Sigmoid colon (tissue), 7 donors: Measurements from ENCODE around the gene ATP2B2. TPM values are rescaled to one million over a fixed set of nuclear protein-coding genes. Genes with fewer than 3 reads are reported as not detected.

Experiments used
- DNase-seq: peaks from one replicate; pipeline ENCODE4 v3.0.0-alpha.2; 2019
- H3K27ac ChIP-seq, 4 donors: fragments of 200-600 bp; sonication (generic); one replicate each; pipeline ENCODE4 v1.5.1; 2016 to 2019; ENCODE audit warnings: mild to moderate bottlenecking in 1 of 4
- H3K27me3 ChIP-seq, 3 donors: fragments of 200-600 bp; sonication (generic); one replicate each; pipeline ENCODE4 v1.5.1; 2019; ENCODE audit warnings: mild to moderate bottlenecking in 1 of 3
- H3K36me3 ChIP-seq, 4 donors: fragments of 200-600 bp; sonication (generic); one replicate each; pipeline ENCODE4 v1.5.1; 2016 to 2019
- H3K4me1 ChIP-seq, 4 donors: fragments of 200-600 bp; sonication (generic); one replicate each; pipeline ENCODE4 v1.5.1; 2017 to 2019
- H3K4me3 ChIP-seq, 4 donors: fragments of 200-600 bp; sonication (generic); one replicate each; pipeline ENCODE4 v1.5.1; 2017 to 2019; ENCODE audit warnings: mild to moderate bottlenecking in 2 of 4, moderate library complexity in 1 of 4
- H3K9me3 ChIP-seq, 4 donors: fragments of 200-600 bp in 3 of 4; sonication (generic) in 3 of 4; one replicate each; pipeline versions ENCODE4 v1.5.1 to v1.6.1; 2013 to 2019
- CTCF ChIP-seq, 4 experiments: fragments of 450-650 bp in 3 of 4; fragments of 200-600 bp in 1 of 4; IDR thresholded peaks; one replicate each; pipeline ENCODE4 v1.5.1; 2016 to 2019; ENCODE audit warnings: antibody characterized with exemption in 4 of 4, mild to moderate bottlenecking in 3 of 4, moderate library complexity in 2 of 4
- EP300 ChIP-seq, 4 donors: sonication (generic); formaldehyde crosslinking; IDR thresholded peaks; one replicate each; pipeline ENCODE4 v1.6.1; 2017; ENCODE audit warnings: antibody characterized with exemption in 4 of 4
- POLR2A ChIP-seq, 2 donors: fragments of 450-650 bp; IDR thresholded peaks; one replicate each; pipeline ENCODE4 v1.6.1; 2016; ENCODE audit warnings: antibody characterized with exemption in 2 of 2, mild to moderate bottlenecking in 2 of 2, moderate library complexity in 2 of 2
- POLR2AphosphoS5 ChIP-seq, 4 donors: sonication (generic); formaldehyde crosslinking; IDR thresholded peaks; one replicate each; pipeline ENCODE4 v1.6.1; 2017; ENCODE audit warnings: antibody characterized with exemption in 4 of 4
- WGBS, 2 donors: extraction: QIAGEN DNeasy Blood & Tissue Kit; methylation state at CpG; one replicate each; pipeline ENCODE4 v1.1.7; 2013; 5-methylcytosine and 5-hydroxymethylcytosine counted together
- intact Hi-C: fragments of 100-400 bp; cut with DNase I; formaldehyde crosslinking; loops from one replicate; pipeline ENCODE4 v1.15.1; 2023
- polyA plus RNA-seq, 3 donors: library from polyadenylated mRNA; stranded (reverse); fragments of 200-250 nt; gene quantifications; one replicate each; pipeline ENCODE4 v1.2.3, GENCODE V29; 2013
- total RNA-seq, 4 donors: library from RNA; depleted of rRNA; stranded (reverse); fragments of >200 nt; gene quantifications; one replicate each; pipeline ENCODE4 v1.1.0, GENCODE V29; 2016
- donor health status: healthy with polysubstance abuse.
- donor health status: Bipolar disorder and iron deficiency.
- donor health status: healthy.

Gene ATP2B2
- total and polyA plus RNA-seq, 7 donors: under 0.01 to 0.83 (median 0.23) TPM; not detected in 3

- H3K9me3 ChIP-seq: no peaks in the 10 kb centered on the region
- intact Hi-C loops: no loop called here
- no peak overlapping the region for H3K27ac ChIP-seq
- H3K36me3 ChIP-seq: peaks cover 36 to 98% (median 64%) of the 10 kb centered on the region in 4 donors
- no peaks in the 10 kb centered on the region for H3K4me1 ChIP-seq
- 94 to 96% methylated on average over 8 of the region's 8 CpGs for WGBS, 2 donors
- TF ChIP-seq POLR2A (IDR thresholded peaks at IDR 0.05) (no peak), EP300 (IDR thresholded peaks at IDR 0.05) (no peak), CTCF (IDR thresholded peaks at IDR 0.05) (no peak), POLR2AphosphoS5 (IDR thresholded peaks at IDR 0.05) (no peak)
- H3K27me3 ChIP-seq: no peaks in the 10 kb centered on the region
- no peak overlapping the region for H3K4me3 ChIP-seq
- no peak for DNase-seq
Measured at GRCh38 chr3:10304905-10305304, 200.5 kb downstream of the ATP2B2 start.

- no peak for DNase-seq
- peaks cover 38 to 98% (median 68%) of the 10 kb centered on the region in 4 donors for H3K36me3 ChIP-seq
- H3K27ac ChIP-seq: no peak overlapping the region
- no peaks in the 10 kb centered on the region for H3K9me3 ChIP-seq
- WGBS, 2 donors: 88 to 92% methylated on average over 8 of the region's 8 CpGs
- H3K4me3 ChIP-seq: no peak overlapping the region
- TF ChIP-seq POLR2AphosphoS5 (IDR thresholded peaks at IDR 0.05) (no peak), EP300 (IDR thresholded peaks at IDR 0.05) (no peak), POLR2A (IDR thresholded peaks at IDR 0.05) (no peak), CTCF (IDR thresholded peaks at IDR 0.05) (no peak)
- H3K4me1 ChIP-seq: no peaks in the 10 kb centered on the region
- no peaks in the 10 kb centered on the region for H3K27me3 ChIP-seq
- intact Hi-C loops: no loop called here
Measured at GRCh38 chr3:10303785-10304184, 201.6 kb downstream of the ATP2B2 start.

- DNase-seq: no peak
- intact Hi-C loops: no loop called here
- no peak overlapping the region for H3K4me3 ChIP-seq
- no peaks in the 10 kb centered on the region for H3K27me3 ChIP-seq
- no peak for TF ChIP-seq POLR2AphosphoS5 (IDR thresholded peaks at IDR 0.05)
- TF ChIP-seq CTCF (IDR thresholded peaks at IDR 0.05): no peak
- no peak for TF ChIP-seq EP300 (IDR thresholded peaks at IDR 0.05)
- TF ChIP-seq POLR2A (IDR thresholded peaks at IDR 0.05): no peak
- H3K36me3 ChIP-seq: peaks cover 38 to 94% (median 67%) of the 10 kb centered on the region in 4 donors
- no peak overlapping the region for H3K27ac ChIP-seq
- 94 to 95% methylated on average over 9 of the region's 9 CpGs for WGBS, 2 donors
- no peaks in the 10 kb centered on the region for H3K4me1 ChIP-seq
- no peaks in the 10 kb centered on the region for H3K9me3 ChIP-seq
Measured at GRCh38 chr3:10303105-10303504, 202.3 kb downstream of the ATP2B2 start.

- no peak overlapping the region for H3K4me3 ChIP-seq
- H3K9me3 ChIP-seq: no peaks in the 10 kb centered on the region
- no peak for TF ChIP-seq EP300 (IDR thresholded peaks at IDR 0.05)
- no peaks in the 10 kb centered on the region for H3K4me1 ChIP-seq
- no peaks in the 10 kb centered on the region for H3K27me3 ChIP-seq
- intact Hi-C loops: no loop called here
- 94 to 95% methylated on average over 9 of the region's 9 CpGs for WGBS, 2 donors
- DNase-seq: no peak
- peaks cover 34 to 77% (median 52%) of the 10 kb centered on the region in 4 donors for H3K36me3 ChIP-seq
- no peak overlapping the region for H3K27ac ChIP-seq
Measured at GRCh38 chr3:10300087-10300486, 205.3 kb downstream of the ATP2B2 start.

GRCh38 chr3:10299679-10300078, 205.7 kb downstream of the ATP2B2 start:
- Histone ChIP-seq H3K27me3 (no peaks in the 10 kb centered on the region), H3K4me3 (no peak overlapping the region), H3K36me3 (peaks cover 30 to 73% (median 48%) of the 10 kb centered on the region in 4 donors), H3K9me3 (no peaks in the 10 kb centered on the region), H3K4me1 (no peaks in the 10 kb centered on the region), H3K27ac (no peak overlapping the region)
- WGBS, 2 donors: 71 to 88% methylated on average over 6 of the region's 6 CpGs
- intact Hi-C loops: no loop called here
- no peak for DNase-seq
- TF ChIP-seq POLR2A (IDR thresholded peaks at IDR 0.05): no peak
- no peak for TF ChIP-seq EP300 (IDR thresholded peaks at IDR 0.05)
- TF ChIP-seq POLR2AphosphoS5 (IDR thresholded peaks at IDR 0.05): no peak
- TF ChIP-seq CTCF (IDR thresholded peaks at IDR 0.05): no peak
